Neural cell (in vitro differentiated cells): ENCODE results near the gene AKAP6.

Experiments used
- CTCF ChIP-seq: fragments of 450-650 bp; IDR thresholded peaks from 2 replicates; pipeline ENCODE4 v1.5.1; 2014; ENCODE audit warnings: antibody characterized with exemption, mild to moderate bottlenecking, moderate library complexity; ENCODE audit not compliant: poor library complexity, severe bottlenecking
- EZH2 ChIP-seq: fragments of 200-600, 300-800 bp; shearing (Covaris generic), sonication (generic); IDR thresholded peaks from 2 replicates; pipeline ENCODE4 v1.6.1; 2014; ENCODE audit warnings: antibody characterized with exemption, low read length, borderline replicate concordance, mild to moderate bottlenecking; ENCODE audit not compliant: insufficient read depth, poor library complexity, severe bottlenecking
- MXI1 ChIP-seq: fragments of 450-650 bp; conservative IDR thresholded peaks from 2 replicates; pipeline ENCODE4 v1.6.1; 2014; ENCODE audit warnings: antibody characterized with exemption, mild to moderate bottlenecking; ENCODE audit not compliant: poor library complexity, severe bottlenecking
- POLR2AphosphoS5 ChIP-seq: IDR thresholded peaks from 2 replicates; pipeline ENCODE4 v1.6.1; 2012
- RAD21 ChIP-seq: fragments of 450-650 bp; conservative IDR thresholded peaks from 2 replicates; pipeline ENCODE4 v1.6.1; 2014; ENCODE audit warnings: antibody characterized with exemption, mild to moderate bottlenecking, moderate library complexity
- REST ChIP-seq: IDR thresholded peaks from 2 replicates; pipeline ENCODE4 v1.6.1; 2012; ENCODE audit warnings: borderline replicate concordance
- TAF1 ChIP-seq: IDR thresholded peaks from 2 replicates; pipeline ENCODE4 v1.6.1; 2012; ENCODE audit warnings: low read depth

GRCh38 chr14:32756173-32756572, 427.1 kb downstream of the AKAP6 start:
- no peak for TF ChIP-seq MXI1
- TF ChIP-seq TAF1, result no peak
- TF ChIP-seq CTCF, result no peak
- TF ChIP-seq POLR2AphosphoS5, result no peak
- TF ChIP-seq RAD21, result no peak
- no peak for TF ChIP-seq REST
- TF ChIP-seq EZH2, result no peak
